GM19240 (cell line): ENCODE measurements around the gene CIDEC.
"Not testable (repeated sequence)": the region's sequence is repeated elsewhere in the genome, so short reads cannot be mapped to it uniquely, and the experiment has no call there.

Experiments
- DNase-seq: peaks from one replicate; pipeline ENCODE4 v3.0.0; 2011; ENCODE audit warnings: low spot score; ENCODE audit not compliant: insufficient read length

CIDEC gene

GRCh38 chr3:9878700-9879099, 1.4 kb downstream of the CIDEC start:
- DNase-seq, result no peak

GRCh38 chr3:9876991-9877390, 3.1 kb downstream of the CIDEC start:
- no peak for DNase-seq

- not testable (repeated sequence) for DNase-seq
Measured at GRCh38 chr3:9876255-9876654, 3.8 kb downstream of the CIDEC start.

GRCh38 chr3:9875448-9875847, 4.6 kb downstream of the CIDEC start:
- DNase-seq, result no peak

GRCh38 chr3:9872067-9872466, 8.0 kb downstream of the CIDEC start:
- DNase-seq, result not testable (repeated sequence)

- no peak for DNase-seq
Measured at GRCh38 chr3:9870978-9871377, 9.1 kb downstream of the CIDEC start.

- DNase-seq, result no peak
Measured at GRCh38 chr3:9869955-9870354, 10.1 kb downstream of the CIDEC start.

- DNase-seq, result no peak
Measured at GRCh38 chr3:9867106-9867505, 12.9 kb downstream of the CIDEC start.

GRCh38 chr3:9866639-9867038, 13.4 kb downstream of the CIDEC start:
- DNase-seq, result no peak

GRCh38 chr3:9865125-9865637, 14.9 kb downstream of the CIDEC start:
- not testable (repeated sequence) for DNase-seq

- DNase-seq, result no peak
Measured at GRCh38 chr3:9864200-9864927, 15.7 kb downstream of the CIDEC start.

GRCh38 chr3:9863058-9863772, 16.8 kb downstream of the CIDEC start:
- no peak for DNase-seq

- DNase-seq, result no peak
Measured at GRCh38 chr3:9862391-9863057, 17.5 kb downstream of the CIDEC start.

- no peak for DNase-seq
Measured at GRCh38 chr3:9861626-9862130, 18.4 kb downstream of the CIDEC start.

GRCh38 chr3:9861201-9861600, 18.9 kb downstream of the CIDEC start:
- no peak for DNase-seq

GRCh38 chr3:9859530-9860025, 20.5 kb downstream of the CIDEC start:
- no peak for DNase-seq

GRCh38 chr3:9855594-9855993, 24.5 kb downstream of the CIDEC start:
- DNase-seq, result no peak

GRCh38 chr3:9854291-9854940, 25.6 kb downstream of the CIDEC start:
- DNase-seq, result not testable (repeated sequence)

- DNase-seq, result no peak
Measured at GRCh38 chr3:9852528-9852927, 27.5 kb downstream of the CIDEC start.

GRCh38 chr3:9851926-9852325, 28.1 kb downstream of the CIDEC start:
- DNase-seq, result not testable (repeated sequence)

- not testable (repeated sequence) for DNase-seq
Measured at GRCh38 chr3:9851383-9851782, 28.7 kb downstream of the CIDEC start.
